CD14-positive monocyte (primary cell): ENCODE data around the gene NAP1L4. TPM values are rescaled to one million over a fixed set of nuclear protein-coding genes. Genes with fewer than 3 reads are reported as not detected.

Source experiments
- DNase-seq, 3 donors: peaks; one replicate each; pipeline ENCODE4 v3.0.0-alpha.2; 2011 to 2022
- H2AFZ ChIP-seq: 2 replicates; pipeline ENCODE4 v1.6.0; 2012; ENCODE audit warnings: mild to moderate bottlenecking, low read depth, low read length, inconsistent platforms; ENCODE audit not compliant: insufficient read depth, poor library complexity, severe bottlenecking
- H3K27ac ChIP-seq, 2 donors: 1 replicate in 1 of 2; 2 replicates in 1 of 2; pipeline ENCODE4 v1.5.1; 2012 to 2013; ENCODE audit warnings: low read length in 2 of 2, control low read depth in 1 of 2, inconsistent platforms in 1 of 2, low read depth in 1 of 2, mild to moderate bottlenecking in 1 of 2
- H3K27me3 ChIP-seq, 2 donors: one replicate each; pipeline versions ENCODE4 v1.6.0 to v1.6.1; 2011 to 2013; ENCODE audit warnings: low read length in 2 of 2; ENCODE audit not compliant: control insufficient read depth in 2 of 2, insufficient read depth in 2 of 2
- H3K36me3 ChIP-seq, 2 donors: replicated peaks in 1 of 2; 1 replicate in 1 of 2; 2 replicates in 1 of 2; pipeline versions ENCODE4 v1.5.1 to v1.6.1; 2012 to 2013; ENCODE audit warnings: low read length in 2 of 2, control low read depth in 1 of 2, inconsistent platforms in 1 of 2, mild to moderate bottlenecking in 1 of 2; ENCODE audit not compliant: insufficient read depth in 2 of 2, control insufficient read depth in 1 of 2
- H3K4me1 ChIP-seq, 2 donors: 1 replicate in 1 of 2; 2 replicates in 1 of 2; pipeline versions ENCODE4 v1.5.1 to v1.6.1; 2012 to 2013; ENCODE audit warnings: low read length in 2 of 2, control low read depth in 1 of 2, inconsistent platforms in 1 of 2, mild to moderate bottlenecking in 1 of 2, moderate library complexity in 1 of 2; ENCODE audit not compliant: insufficient read depth in 2 of 2, control insufficient read depth in 1 of 2
- H3K4me2 ChIP-seq: replicated peaks from 2 replicates; pipeline ENCODE3; 2012; ENCODE audit warnings: low read length, moderate library complexity, mild to moderate bottlenecking; ENCODE audit not compliant: poor library complexity, severe bottlenecking; ENCODE audit errors: extremely low read depth
- H3K4me3 ChIP-seq, 3 experiments: fragments of 200-600 bp in 1 of 3; sonication (generic) in 1 of 3; replicated peaks in 1 of 3; 1 replicate in 2 of 3; 2 replicates in 1 of 3; pipeline ENCODE4 v1.5.1; 2011 to 2013; ENCODE audit warnings: low read length in 3 of 3, mild to moderate bottlenecking in 3 of 3, control low read depth in 2 of 3, low read depth in 2 of 3, inconsistent platforms in 1 of 3, moderate library complexity in 1 of 3
- H3K79me2 ChIP-seq: 2 replicates; pipeline ENCODE4 v1.6.0; 2012; ENCODE audit warnings: mild to moderate bottlenecking, control low read depth, inconsistent platforms, low read length, moderate library complexity; ENCODE audit not compliant: insufficient read depth
- H3K9ac ChIP-seq: 2 replicates; pipeline ENCODE4 v1.6.0; 2017; ENCODE audit warnings: low read length, mild to moderate bottlenecking; ENCODE audit not compliant: insufficient read depth, poor library complexity, severe bottlenecking
- H3K9me3 ChIP-seq, 2 donors: replicated peaks in 1 of 2; 1 replicate in 1 of 2; 2 replicates in 1 of 2; pipeline versions ENCODE4 v1.5.1 to v1.6.1; 2012 to 2013; ENCODE audit warnings: low read length in 2 of 2, control low read depth in 1 of 2; ENCODE audit not compliant: control insufficient read depth in 1 of 2, insufficient read depth in 1 of 2
- H4K20me1 ChIP-seq: 2 replicates; pipeline ENCODE4 v1.6.0; 2012; ENCODE audit warnings: mild to moderate bottlenecking, low read length, control low read depth, moderate library complexity; ENCODE audit not compliant: insufficient read depth
- H3K27ac Mint-ChIP-seq, 7 donors: one replicate each; pipeline ENCODE4 v1.8.0; 2020; ENCODE audit warnings: mild to moderate bottlenecking in 7 of 7, mixed read lengths in 7 of 7, moderate library complexity in 6 of 7, inconsistent platforms in 2 of 7
- H3K27me3 Mint-ChIP-seq, 3 donors: one replicate each; pipeline ENCODE4 v1.8.0; 2021 to 2022; ENCODE audit warnings: low read depth in 3 of 3, mild to moderate bottlenecking in 3 of 3, mixed read lengths in 3 of 3, moderate library complexity in 3 of 3, inconsistent platforms in 1 of 3
- H3K36me3 Mint-ChIP-seq, 2 donors: one replicate each; pipeline ENCODE4 v1.8.0; 2020; ENCODE audit warnings: mixed read lengths in 2 of 2, inconsistent platforms in 1 of 2, mild to moderate bottlenecking in 1 of 2
- H3K4me1 Mint-ChIP-seq: one replicate; pipeline ENCODE4 v1.8.0; 2020; ENCODE audit warnings: mild to moderate bottlenecking, mixed read lengths
- H3K4me3 Mint-ChIP-seq, 2 donors: one replicate each; pipeline ENCODE4 v1.8.0; 2020; ENCODE audit warnings: mild to moderate bottlenecking in 2 of 2, mixed read lengths in 2 of 2, moderate library complexity in 1 of 2
- H3K9me3 Mint-ChIP-seq, 7 donors: one replicate each; pipeline ENCODE4 v1.8.0; 2020 to 2022; ENCODE audit warnings: mixed read lengths in 7 of 7, mild to moderate bottlenecking in 6 of 7, moderate library complexity in 6 of 7, inconsistent platforms in 2 of 7
- CTCF ChIP-seq: fragments of 200-600 bp; IDR thresholded peaks from one replicate; pipeline ENCODE4 v1.8.0; 2022; ENCODE audit warnings: antibody characterized with exemption, mild to moderate bottlenecking
- WGBS: methylation state at CpG from one replicate; pipeline ENCODE4 v1.1.5; 2013; ENCODE audit warnings: missing lambda C conversion rate; ENCODE audit not compliant: insufficient coverage; 5-methylcytosine and 5-hydroxymethylcytosine counted together
- intact Hi-C, 2 donors: fragments of 100-400 bp; cut with micrococcal nuclease; formaldehyde crosslinking; loops; one replicate each; pipeline versions ENCODE4 v1.15.0 to v1.15.1; 2023
- polyA plus RNA-seq, 3 donors: library from polyadenylated mRNA; depleted of rRNA in 1 of 3; unstranded in 2 of 3; stranded (reverse) in 1 of 3; fragments of 300-500 nt in 2 of 3; fragments of >200 nt in 1 of 3; fragmentation: Illumina TruSeq in 2 of 3; gene quantifications; 1 replicate in 2 of 3; 2 replicates in 1 of 3; pipeline ENCODE4 v1.2.3, GENCODE V29; 2012 to 2021

Gene NAP1L4
- polyA plus RNA-seq, 3 donors = 42.1 to 44.9 (median 44.9) TPM

GRCh38 chr11:2916114-2916891, 75.8 kb downstream of the NAP1L4 start:
- no peak for DNase-seq
- Mint-ChIP-seq H3K9me3 (peaks cover 0 to 2% (median 0%) of the 10 kb centered on the region in 7 donors), H3K27me3 (peaks cover 15 to 21% (median 18%) of the 10 kb centered on the region in 3 donors), H3K36me3 (peaks cover 2 to 3% of the 10 kb centered on the region in 2 donors), H3K4me3 (no peak overlapping the region), H3K4me1 (peaks cover 15% of the 10 kb centered on the region), H3K27ac (no peak overlapping the region)
- Histone ChIP-seq H3K9me3 (no peaks in the 10 kb centered on the region), H3K79me2 (no peaks in the 10 kb centered on the region), H4K20me1 (peaks cover 16% of the 10 kb centered on the region), H3K36me3 (no peaks in the 10 kb centered on the region), H3K4me1 (no peaks in the 10 kb centered on the region), H3K4me3 (no peak overlapping the region), H3K27ac (no peak overlapping the region), H3K4me2 (no peak overlapping the region), H3K27me3 (peaks cover 0 to 3% of the 10 kb centered on the region in 2 donors), H3K9ac (no peak overlapping the region), H2AFZ (no peak overlapping the region)
- 97% methylated on average over 11 of the region's 20 CpGs for WGBS
- TF ChIP-seq CTCF = no peak
- intact Hi-C loops = no loop called here

GRCh38 chr11:2915473-2915872, 76.7 kb downstream of the NAP1L4 start:
- peaks cover 0 to 3% of the 10 kb centered on the region in 2 donors for H3K27me3 ChIP-seq
- Mint-ChIP-seq H3K27me3 (peaks cover 20 to 23% (median 21%) of the 10 kb centered on the region in 3 donors), H3K36me3 (peaks cover 2 to 3% of the 10 kb centered on the region in 2 donors), H3K9me3 (peaks cover 0 to 2% (median 0%) of the 10 kb centered on the region in 7 donors), H3K27ac (no peak overlapping the region), H3K4me1 (peaks cover 15% of the 10 kb centered on the region), H3K4me3 (no peak overlapping the region)
- no peak for TF ChIP-seq CTCF
- no peaks in the 10 kb centered on the region for H3K9me3 ChIP-seq
- no peak overlapping the region for H3K27ac ChIP-seq
- H3K79me2 ChIP-seq = no peaks in the 10 kb centered on the region
- H3K9ac ChIP-seq = no peak overlapping the region
- no peak overlapping the region for H3K4me2 ChIP-seq
- peaks cover 16% of the 10 kb centered on the region for H4K20me1 ChIP-seq
- no peak overlapping the region for H3K4me3 ChIP-seq
- intact Hi-C loops = no loop called here
- no peaks in the 10 kb centered on the region for H3K36me3 ChIP-seq
- WGBS = 82% methylated on average over 8 of the region's 11 CpGs
- no peak for DNase-seq
- no peak overlapping the region for H2AFZ ChIP-seq
- H3K4me1 ChIP-seq = no peaks in the 10 kb centered on the region
